H1 (cell line): ENCODE data around the gene STAC2. TPM values are rescaled to one million over a fixed set of nuclear protein-coding genes. Genes with fewer than 3 reads are reported as not detected.

Experiments used
- CTCF ChIA-PET: fragments of 300-600 bp; sonication (Branson Sonifier 250); formaldehyde crosslinking; loops from one replicate; lab custom pipeline; 2021; ENCODE audit not compliant: partially characterized antibody; lab: Charles Lee
- POLR2A ChIA-PET: fragments of 300-600 bp; sonication (Branson Sonifier 250); formaldehyde crosslinking; loops from one replicate; lab custom pipeline; 2021; ENCODE audit warnings: inconsistent platforms; ENCODE audit not compliant: partially characterized antibody; lab: Charles Lee
- DNase-seq, 2 experiments: peaks; one replicate each; pipeline versions ENCODE4 v3.0.0 to v3.0.0-alpha.2; 2010 to 2022; ENCODE audit warnings: low spot score in 2 of 2, low read depth in 1 of 2, mixed read lengths in 1 of 2
- FAIRE-seq: peaks from 2 replicates; lab custom pipeline; 2011; peaks lifted over from hg19 to GRCh38; lab: Jason Lieb, UNC
- H2AFZ ChIP-seq: 2 replicates; pipeline ENCODE4 v1.8.1; 2012; ENCODE audit warnings: low read length, inconsistent platforms
- H2AK5ac ChIP-seq: 2 replicates; pipeline ENCODE4 v1.6.1; 2013; ENCODE audit warnings: low read depth, low read length
- H2BK120ac ChIP-seq: replicated peaks from 2 replicates; pipeline ENCODE3; 2013; ENCODE audit warnings: low read depth, low read length, inconsistent platforms
- H2BK12ac ChIP-seq: 2 replicates; pipeline ENCODE4 v1.6.1; 2013; ENCODE audit warnings: low read depth, low read length
- H2BK15ac ChIP-seq: 2 replicates; pipeline ENCODE4 v1.6.1; 2013; ENCODE audit warnings: low read length
- H2BK20ac ChIP-seq: 2 replicates; pipeline ENCODE4 v1.6.1; 2013; ENCODE audit warnings: low read length
- H2BK5ac ChIP-seq: 2 replicates; pipeline ENCODE4 v1.6.1; 2013; ENCODE audit warnings: low read depth, low read length
- H3K14ac ChIP-seq: 2 replicates; pipeline ENCODE4 v1.6.1; 2013; ENCODE audit warnings: inconsistent platforms; ENCODE audit not compliant: insufficient read length
- H3K18ac ChIP-seq: 2 replicates; pipeline ENCODE4 v1.6.1; 2013; ENCODE audit warnings: low read length; ENCODE audit errors: extremely low read depth
- H3K23ac ChIP-seq: 2 replicates; pipeline ENCODE4 v1.6.1; 2013; ENCODE audit warnings: inconsistent platforms; ENCODE audit not compliant: insufficient read length
- H3K23me2 ChIP-seq: 2 replicates; pipeline ENCODE4 v1.6.1; 2013; ENCODE audit warnings: low read depth, low read length
- H3K27ac ChIP-seq: 2 replicates; pipeline ENCODE4 v1.6.1; 2011; ENCODE audit warnings: low read depth, low read length, inconsistent platforms
- H3K27me3 ChIP-seq, 4 experiments: replicated peaks in 1 of 4; 1 replicate in 1 of 4; 2 replicates in 3 of 4; pipeline versions ENCODE4 v1.6.1 to v1.8.1; 2011 to 2013; ENCODE audit warnings: low read length in 3 of 4, mild to moderate bottlenecking in 3 of 4, inconsistent platforms in 2 of 4, mixed read lengths in 2 of 4, moderate library complexity in 1 of 4; ENCODE audit not compliant: control insufficient read depth in 3 of 4, insufficient read depth in 3 of 4; ENCODE audit errors: extremely low read depth in 1 of 4
- H3K36me3 ChIP-seq, 4 experiments: 2 replicates each; pipeline versions ENCODE4 v1.6.1 to v1.8.1; 2011 to 2013; ENCODE audit warnings: mild to moderate bottlenecking in 4 of 4, low read length in 3 of 4, moderate library complexity in 2 of 4, control low read depth in 1 of 4, inconsistent platforms in 1 of 4; ENCODE audit not compliant: insufficient read depth in 4 of 4, control insufficient read depth in 2 of 4
- H3K4ac ChIP-seq: replicated peaks from 2 replicates; pipeline ENCODE3; 2013; ENCODE audit warnings: low read length, low read depth, mixed read lengths, inconsistent platforms; ENCODE audit not compliant: insufficient read length
- H3K4me1 ChIP-seq, 4 experiments: replicated peaks in 1 of 4; 1 replicate in 1 of 4; 2 replicates in 3 of 4; pipeline versions ENCODE4 v1.6.1 to v1.8.1; 2011 to 2013; ENCODE audit warnings: low read length in 3 of 4, inconsistent platforms in 2 of 4, mixed read lengths in 1 of 4; ENCODE audit not compliant: insufficient read depth in 4 of 4, control insufficient read depth in 3 of 4
- H3K4me2 ChIP-seq, 2 experiments: 2 replicates each; pipeline versions ENCODE4 v1.6.1 to v1.8.1; 2011 to 2013; ENCODE audit warnings: low read depth in 2 of 2, low read length in 2 of 2, control low read depth in 1 of 2, inconsistent platforms in 1 of 2, mild to moderate bottlenecking in 1 of 2; ENCODE audit not compliant: insufficient read depth in 1 of 2
- H3K4me3 ChIP-seq, 4 experiments: fragments of 200-600, 300-600 bp in 1 of 4; sonication (generic), shearing (Covaris generic), sonication (Bioruptor Twin) in 1 of 4; 2 replicates each; pipeline versions ENCODE4 v1.5.1 to v1.8.1; 2011 to 2016; ENCODE audit warnings: low read length in 4 of 4, low read depth in 3 of 4, control low read depth in 2 of 4, inconsistent platforms in 2 of 4, mild to moderate bottlenecking in 2 of 4, mixed read lengths in 1 of 4, moderate library complexity in 1 of 4; ENCODE audit not compliant: insufficient read depth in 2 of 4; ENCODE audit errors: extremely low read depth in 1 of 4
- H3K56ac ChIP-seq: replicated peaks from 2 replicates; pipeline ENCODE3; 2013; ENCODE audit warnings: low read depth, mild to moderate bottlenecking, mixed read lengths, low read length, inconsistent platforms; ENCODE audit not compliant: insufficient read length
- H3K79me1 ChIP-seq: 2 replicates; pipeline ENCODE4 v1.6.1; 2013; ENCODE audit warnings: low read depth, low read length, control low read depth
- H3K79me2 ChIP-seq, 2 experiments: 2 replicates each; pipeline versions ENCODE4 v1.6.1 to v1.8.1; 2012 to 2013; ENCODE audit warnings: low read length in 2 of 2, mild to moderate bottlenecking in 2 of 2, inconsistent platforms in 1 of 2; ENCODE audit not compliant: insufficient read depth in 2 of 2, control insufficient read depth in 1 of 2
- H3K9ac ChIP-seq, 4 experiments: replicated peaks in 1 of 4; 1 replicate in 1 of 4; 2 replicates in 3 of 4; pipeline versions ENCODE4 v1.6.1 to v1.8.1; 2011 to 2013; ENCODE audit warnings: low read depth in 3 of 4, low read length in 3 of 4, control low read depth in 2 of 4, mild to moderate bottlenecking in 2 of 4, moderate library complexity in 2 of 4, inconsistent platforms in 1 of 4; ENCODE audit errors: extremely low read depth in 1 of 4
- H3K9me3 ChIP-seq, 2 experiments: 2 replicates each; pipeline versions ENCODE4 v1.6.1 to v1.8.1; 2012 to 2013; ENCODE audit warnings: mild to moderate bottlenecking in 2 of 2, moderate library complexity in 2 of 2, control low read depth in 1 of 2, inconsistent platforms in 1 of 2, low read depth in 1 of 2, low read length in 1 of 2, mixed read lengths in 1 of 2; ENCODE audit not compliant: insufficient read depth in 2 of 2
- H4K20me1 ChIP-seq, 2 experiments: replicated peaks in 1 of 2; 2 replicates each; pipeline versions ENCODE3 to v1.8.1; 2011 to 2013; ENCODE audit warnings: inconsistent platforms in 2 of 2, low read length in 2 of 2, mild to moderate bottlenecking in 1 of 2; ENCODE audit not compliant: insufficient read depth in 2 of 2, control insufficient read depth in 1 of 2
- H4K5ac ChIP-seq: 2 replicates; pipeline ENCODE4 v1.6.1; 2013; ENCODE audit warnings: low read length, low read depth, mixed read lengths, inconsistent platforms; ENCODE audit not compliant: insufficient read length
- H4K8ac ChIP-seq: 2 replicates; pipeline ENCODE4 v1.8.0; 2013; ENCODE audit warnings: mild to moderate bottlenecking, moderate library complexity, low read length, inconsistent platforms; ENCODE audit not compliant: insufficient read depth; ENCODE audit errors: extremely low read depth
- H4K91ac ChIP-seq: replicated peaks from 2 replicates; pipeline ENCODE3; 2013; ENCODE audit warnings: low read length, mixed read lengths, inconsistent platforms; ENCODE audit not compliant: insufficient read length
- ASH2L ChIP-seq: fragments of 200-600, 300-600 bp; sonication (generic); IDR thresholded peaks from one replicate; pipeline ENCODE4 v1.7.1; 2017; ENCODE audit warnings: low read length
- NANOG ChIP-seq: IDR thresholded peaks from 2 replicates; pipeline ENCODE4 v1.6.1; 2011; ENCODE audit warnings: low read length, low read depth, mild to moderate bottlenecking, inconsistent platforms; ENCODE audit not compliant: insufficient read depth, poor library complexity, severe bottlenecking
- PHF8 ChIP-seq: fragments of 200-600 bp; sonication (generic); conservative IDR thresholded peaks from 2 replicates; pipeline ENCODE4 v1.7.1; 2012; ENCODE audit warnings: low read depth, mild to moderate bottlenecking, inconsistent platforms, low read length, moderate library complexity
- RAD21 ChIP-seq, 2 experiments: IDR thresholded peaks in 1 of 2; conservative IDR thresholded peaks in 1 of 2; 2 replicates each; pipeline ENCODE4 v1.6.1; 2011; ENCODE audit warnings: low read depth in 2 of 2, low read length in 2 of 2, improper control_type of control experiment in 1 of 2, inconsistent platforms in 1 of 2, mild to moderate bottlenecking in 1 of 2, moderate library complexity in 1 of 2
- SP1 ChIP-seq: IDR thresholded peaks from 2 replicates; pipeline ENCODE4 v1.6.1; 2011; ENCODE audit warnings: low read depth, low read length
- TAF7 ChIP-seq: optimal IDR thresholded peaks from 2 replicates; pipeline ENCODE3; 2011; ENCODE audit warnings: low read depth, mild to moderate bottlenecking, inconsistent platforms, low read length, moderate library complexity, borderline replicate concordance
- WGBS, 2 experiments: shearing (Covaris generic) in 1 of 2; methylation state at CpG; one replicate each; pipeline versions ENCODE4 v1.1.6 to v1.1.7; 2013 to 2015; ENCODE audit warnings: low lambda C conversion rate in 2 of 2, mixed read lengths in 2 of 2, inconsistent platforms in 1 of 2, low coverage in 1 of 2, missing lambda C conversion rate in 1 of 2; ENCODE audit not compliant: insufficient replicate concordance in 2 of 2, insufficient coverage in 1 of 2, insufficient read length in 1 of 2; ENCODE audit errors: extremely low coverage in 1 of 2, missing lambda C conversion rate in 1 of 2; 5-methylcytosine and 5-hydroxymethylcytosine counted together
- polyA plus RNA-seq, 7 experiments: library from polyadenylated mRNA; depleted of rRNA in 3 of 7; stranded (reverse) in 5 of 7; unstranded in 2 of 7; fragments of >200 nt in 5 of 7; fragments of 200-250 nt in 2 of 7; gene quantifications; 1 replicate in 5 of 7; 2 replicates in 1 of 7; 4 replicates in 1 of 7; pipeline versions ENCODE4 v1.2.1 to v1.2.3, GENCODE V29; 2011 to 2013; ENCODE audit warnings: missing spikeins in 2 of 7, mixed read lengths in 2 of 7
- total RNA-seq: library from RNA; stranded (reverse); fragmentation: NEBNext Ultra II Directional; extraction: Animal tissue kit (Norgen Biotek cat#: 25700); gene quantifications from 2 replicates; pipeline ENCODE4 v1.2.1, GENCODE V29; 2021
- TF ChIP-seq, protein P1 (sequence below): IDR thresholded peaks from 2 replicates; pipeline ENCODE4 v1.6.1; 2011; ENCODE audit warnings: low read depth, mild to moderate bottlenecking, low read length; ENCODE audit not compliant: insufficient read depth

The STAC2 gene
- total and polyA plus RNA-seq, 2 of the 8 experiments (the other 6 are each of a cell fraction or from before 2014, with no cell fraction given) = 1.5 to 6.0 TPM

DNA sequence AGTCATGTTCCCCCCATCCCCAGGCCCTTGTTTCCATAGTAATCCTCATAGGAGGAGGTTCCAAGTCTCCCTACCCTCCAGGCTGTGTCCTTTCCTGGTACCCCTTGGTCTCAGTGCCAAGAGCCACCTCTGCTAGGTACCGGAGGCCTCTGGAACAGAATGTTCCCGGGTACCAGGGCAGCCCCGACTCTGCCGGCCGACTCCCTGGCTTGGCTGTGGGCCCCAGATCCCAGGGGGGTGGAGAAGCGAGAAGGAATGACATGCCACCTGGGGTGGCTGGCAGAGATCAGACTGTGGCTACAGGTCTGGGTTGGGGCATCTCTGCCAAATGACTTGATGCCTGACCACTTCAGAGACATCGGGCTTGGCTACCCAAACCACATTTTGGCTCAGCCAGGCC is 3.6 kb downstream of the STAC2 start:
- Histone ChIP-seq H3K79me2 (no peaks in the 10 kb centered on the region), H4K91ac (no peak overlapping the region), H3K79me1 (no peaks in the 10 kb centered on the region), H4K8ac (no peak overlapping the region), H3K23ac (no peak overlapping the region), H3K36me3 (no peaks in the 10 kb centered on the region; a peak in 1 of 8 replicates), H2BK120ac (no peak overlapping the region), H3K56ac (no peak overlapping the region), H4K5ac (no peak overlapping the region), H3K4me1 (peaks cover 0 to 21% (median 9%) of the 10 kb centered on the region in 4 experiments; a peak in 5 of 7 replicates), H3K9ac (no peak overlapping the region), H3K18ac (no peak overlapping the region), H4K20me1 (no peaks in the 10 kb centered on the region), H3K4ac (no peak overlapping the region), H3K27me3 (peaks cover 13 to 44% (median 36%) of the 10 kb centered on the region in 4 experiments), H2BK20ac (no peak overlapping the region), H3K9me3 (no peaks in the 10 kb centered on the region), H3K14ac (no peak overlapping the region), H3K23me2 (peaks cover 8% of the 10 kb centered on the region; the same call in 1 of the 2 replicates), H2AFZ (no peak overlapping the region), H3K27ac (no peak overlapping the region), H2BK12ac (no peak overlapping the region), H3K4me2 (no peak overlapping the region), H3K4me3 (no peak overlapping the region), H2BK5ac (no peak overlapping the region), H2BK15ac (no peak overlapping the region), H2AK5ac (no peak overlapping the region)
- FAIRE-seq = no peak
- TF ChIP-seq SP1 = no peak
- no peak for TF ChIP-seq TAF7
- TF ChIP-seq PHF8 = no peak
- TF ChIP-seq NANOG = no peak
- TF ChIP-seq, protein P1, sequence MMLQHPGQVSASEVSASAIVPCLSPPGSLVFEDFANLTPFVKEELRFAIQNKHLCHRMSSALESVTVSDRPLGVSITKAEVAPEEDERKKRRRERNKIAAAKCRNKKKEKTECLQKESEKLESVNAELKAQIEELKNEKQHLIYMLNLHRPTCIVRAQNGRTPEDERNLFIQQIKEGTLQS = no peak
- TF ChIP-seq ASH2L = no peak
- no peak for TF ChIP-seq RAD21 (IDR thresholded peaks at IDR 0.05 in 1 of 2, conservative IDR thresholded peaks at IDR 0.05 in 1 of 2; ENCODE audit: low read depth in 2 of 2, low read length in 2 of 2)
- ChIA-PET CTCF (interaction anchor here (1.4 to 24.1 kb wide), 4 partner anchors 9 to 45 kb away, joined by 3 to 982 read pairs (median 18); no protein-coding TSS in a partner anchor), POLR2A (interaction anchor here (0.6 to 7.8 kb wide), 8 partner anchors 11 to 239 kb away, joined by 3 to 92 read pairs (median 4); partner anchors contain the start of gene CDK12)
- WGBS, 2 experiments = 92% methylated on average over 7 of the region's 7 CpGs; no CpG with 5 or more reads in 1 of the 2 experiments
- DNase-seq = no peak
